COLO829 (cell line): ENCODE results near the gene CERKL.
"Not testable (repeated sequence)": the region's sequence is repeated elsewhere in the genome, so short reads cannot be mapped to it uniquely, and the experiment has no call there.

ENCODE experiments used
- DNase-seq: peaks from one replicate; pipeline ENCODE4 v3.0.0; 2012; ENCODE audit warnings: low spot score

Gene CERKL

GRCh38 chr2:181656450-181657291 lies at the start of gene CERKL:
Gene CERKL (minus strand): TSS chr2:181657105. CDS start chr2:181657006, 99 bp downstream.
- no peak for DNase-seq

- not testable (repeated sequence) for DNase-seq
Observed at GRCh38 chr2:181702519-181702918, 45.6 kb upstream of the CERKL start.

GRCh38 chr2:181698223-181698622 lies 41.3 kb upstream of the CERKL start:
- no peak for DNase-seq

- DNase-seq = no peak
Observed at GRCh38 chr2:181697571-181697970, 40.7 kb upstream of the CERKL start.

GRCh38 chr2:181697126-181697525 lies 40.2 kb upstream of the CERKL start:
- no peak for DNase-seq

- DNase-seq = no peak
Observed at GRCh38 chr2:181694271-181694670, 37.4 kb upstream of the CERKL start.

GRCh38 chr2:181690860-181691259 lies 34.0 kb upstream of the CERKL start:
- DNase-seq = no peak

GRCh38 chr2:181686576-181687185 lies 29.8 kb upstream of the CERKL start:
- DNase-seq = no peak

- DNase-seq = no peak
Observed at GRCh38 chr2:181685150-181685688, 28.3 kb upstream of the CERKL start.

GRCh38 chr2:181684454-181685149 lies 27.7 kb upstream of the CERKL start:
- no peak for DNase-seq

- peak; percentile 52 for DNase-seq
Observed at GRCh38 chr2:181683518-181684453, 26.9 kb upstream of the CERKL start.

GRCh38 chr2:181682795-181683517 lies 26.1 kb upstream of the CERKL start:
- DNase-seq = no peak

GRCh38 chr2:181682026-181682789 lies 25.3 kb upstream of the CERKL start:
- DNase-seq = no peak

GRCh38 chr2:181680937-181681811 lies 24.3 kb upstream of the CERKL start:
- DNase-seq = no peak

- no peak for DNase-seq
Observed at GRCh38 chr2:181680055-181680936, 23.4 kb upstream of the CERKL start, which contains the start of gene NEUROD1. Gene NEUROD1 (minus strand): TSS chr2:181680517. CDS start chr2:181678860, 1,657 bp downstream.

- DNase-seq = no peak
Observed at GRCh38 chr2:181679544-181679979, 22.7 kb upstream of the CERKL start.

GRCh38 chr2:181678861-181679543 lies 22.1 kb upstream of the CERKL start:
- DNase-seq = no peak
